A549 treated with CpdA at 1 μM for 4 hours (cell line): ENCODE results near the gene ZNF883. TPM values are rescaled to one million over a fixed set of nuclear protein-coding genes. Genes with fewer than 3 reads are reported as not detected.

Experiments
- total RNA-seq: library from RNA; stranded (reverse); fragments of 200-300 nt; extraction: Qiagen RNA extraction; gene quantifications from 5 replicates; pipeline ENCODE4 v1.2.3, GENCODE V29; 2022; ENCODE audit warnings: low read depth

Gene ZNF883
- 0.74 to 1.3 TPM (median 0.85 TPM) in 5 replicates for total RNA-seq

GRCh38 chr9:113011911-113012381, at the start of gene ZNF883:
ZNF883 (minus strand) TSS chr9:113012192.

GRCh38 chr9:113056191-113057106, 44.5 kb upstream of the ZNF883 start, which contains the start of gene ZFP37:
ZFP37 (minus strand) TSS chr9:113056724; CDS start chr9:113056688, 36 bp downstream.

Other genes with a start within 250 kb of the ZNF883 start
- not detected in 5 replicates for gene SLC46A2, start 121.3 kb downstream of the ZNF883 start, total RNA-seq
- gene ZFP37, start 44.5 kb upstream of the ZNF883 start, total RNA-seq, result 1.4 to 2.9 TPM (median 1.7 TPM) in 5 replicates
- gene SLC31A2, start 138.8 kb upstream of the ZNF883 start, total RNA-seq, result 6.2 to 8.1 TPM (median 7.8 TPM) in 5 replicates
- gene FKBP15, start 209.1 kb upstream of the ZNF883 start, total RNA-seq, result 16.9 to 19.9 TPM (median 17.9 TPM) in 5 replicates
- gene SLC31A1, start 209.4 kb upstream of the ZNF883 start, total RNA-seq, result 20.5 to 25.5 TPM (median 21.3 TPM) in 5 replicates